GM19467 (cell line): Measurements from ENCODE around the gene NKX2-3.

Source experiments
- ATAC-seq: cut with Tn5 transposase; IDR thresholded peaks from one replicate; pipeline ENCODE4 v1.9.1; 2021; ENCODE audit warnings: mild to moderate bottlenecking, moderate library complexity; ENCODE audit not compliant: unreplicated experiment

NKX2-3 gene

GRCh38 chr10:99525897-99526296, 6.8 kb upstream of the NKX2-3 start:
- no peak for ATAC-seq

- ATAC-seq: no peak
These were observed 5.8 kb upstream of the NKX2-3 start for GRCh38 chr10:99526861-99527504.

GRCh38 chr10:99527526-99528493, 4.9 kb upstream of the NKX2-3 start:
- no peak for ATAC-seq

- ATAC-seq: no peak
These were observed 4.0 kb upstream of the NKX2-3 start for GRCh38 chr10:99528494-99529441.

- no peak for ATAC-seq
These were observed 3.1 kb upstream of the NKX2-3 start for GRCh38 chr10:99529591-99530107.

- ATAC-seq: no peak
These were observed 2.4 kb upstream of the NKX2-3 start for GRCh38 chr10:99530108-99531025.

- no peak for ATAC-seq
These were observed 1.6 kb upstream of the NKX2-3 start for GRCh38 chr10:99531026-99531695.

GRCh38 chr10:99531696-99532593, 797 bp upstream of the NKX2-3 start:
- no peak for ATAC-seq

GRCh38 chr10:99533496-99534449, 1.0 kb downstream of the NKX2-3 start:
- no peak for ATAC-seq

- no peak for ATAC-seq
These were observed 1.8 kb downstream of the NKX2-3 start for GRCh38 chr10:99534450-99534938.

GRCh38 chr10:99534939-99535763, 2.4 kb downstream of the NKX2-3 start:
- no peak for ATAC-seq

- ATAC-seq: no peak
These were observed 3.1 kb downstream of the NKX2-3 start for GRCh38 chr10:99535764-99536337.

GRCh38 chr10:99536338-99537085, 3.8 kb downstream of the NKX2-3 start:
- no peak for ATAC-seq

- ATAC-seq: no peak
These were observed 4.6 kb downstream of the NKX2-3 start for GRCh38 chr10:99537086-99537988.
